ENCODE data around the gene TMEM131. TPM values are rescaled to one million over a fixed set of nuclear protein-coding genes. Genes with fewer than 3 reads are reported as not detected.
"Not testable (repeated sequence)": the region's sequence is repeated elsewhere in the genome, so short reads cannot be mapped to it uniquely, and the experiment has no call there.

TMEM131 gene
- total RNA-seq, 8 experiments from 2014 or later = 13.3 to 54.6 (median 20.2) TPM

DNA sequence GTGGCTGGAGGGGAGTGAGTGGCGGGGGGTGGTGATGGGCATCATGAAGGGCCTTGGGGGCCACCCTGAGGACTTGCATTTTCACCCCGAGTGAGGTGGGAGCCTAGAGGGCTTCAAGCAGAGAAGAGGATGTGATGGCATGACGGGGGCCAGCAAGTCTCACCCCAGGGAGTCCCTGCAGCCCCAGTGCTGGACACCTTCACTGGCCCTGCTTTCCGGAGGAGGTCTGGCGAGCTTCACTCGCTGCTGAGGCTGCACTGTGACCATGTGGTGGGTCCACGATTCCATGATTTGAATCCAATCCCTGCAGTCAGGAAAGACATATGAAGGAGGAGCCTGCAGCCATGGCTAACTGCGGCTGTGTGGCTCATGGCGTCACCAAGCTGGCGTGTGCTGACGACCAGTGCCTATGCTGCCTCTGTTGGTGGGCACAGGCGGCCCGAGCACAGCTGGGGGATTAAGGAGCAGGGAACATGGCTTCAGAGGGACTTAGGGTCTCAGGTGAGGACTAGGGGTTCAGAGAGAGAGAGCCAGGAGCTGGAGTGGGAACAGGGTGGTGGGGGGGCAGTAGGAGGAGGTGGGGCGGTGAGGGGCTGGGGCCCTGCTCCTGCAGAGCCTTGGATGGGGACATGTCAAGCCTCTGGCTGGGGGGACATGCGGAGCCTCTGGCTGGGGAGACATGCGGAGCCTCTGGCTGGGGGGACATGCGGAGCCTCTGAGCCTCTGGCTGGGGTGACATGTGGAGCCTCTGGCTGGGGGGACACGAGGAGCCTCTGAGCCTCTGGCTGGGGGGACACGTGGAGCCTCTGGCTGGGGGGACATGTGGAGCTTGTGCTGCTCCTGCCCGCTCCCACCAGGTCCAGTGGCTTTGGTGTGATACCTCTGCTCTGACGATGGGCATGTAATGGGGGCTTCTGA, 278.8 kb downstream of the TMEM131 start:
- Histone ChIP-seq H3K4me1 (replicated peaks in 1 of 2) (peaks cover 2 to 7% of the 10 kb centered on the region in 2 donors), H3K27ac (no peak overlapping the region), H3K4me3 (no peak overlapping the region)
- in situ Hi-C loops (cut with MboI; ENCODE audit: low pct_unique_long_range_greater_than_20kb in 2 of 9, low sequenced_read_pairs in 9 of 9, unreplicated experiment in 9 of 9) = no loop called here
- ATAC-seq (replicated peaks in 6 of 8) = no peak
- 0 to 100% (median 80%) methylated on average over 1 to 3 of the region's 21 CpGs; no CpG with 5 or more reads in 5 of the 10 experiments for WGBS, 10 experiments

DNA sequence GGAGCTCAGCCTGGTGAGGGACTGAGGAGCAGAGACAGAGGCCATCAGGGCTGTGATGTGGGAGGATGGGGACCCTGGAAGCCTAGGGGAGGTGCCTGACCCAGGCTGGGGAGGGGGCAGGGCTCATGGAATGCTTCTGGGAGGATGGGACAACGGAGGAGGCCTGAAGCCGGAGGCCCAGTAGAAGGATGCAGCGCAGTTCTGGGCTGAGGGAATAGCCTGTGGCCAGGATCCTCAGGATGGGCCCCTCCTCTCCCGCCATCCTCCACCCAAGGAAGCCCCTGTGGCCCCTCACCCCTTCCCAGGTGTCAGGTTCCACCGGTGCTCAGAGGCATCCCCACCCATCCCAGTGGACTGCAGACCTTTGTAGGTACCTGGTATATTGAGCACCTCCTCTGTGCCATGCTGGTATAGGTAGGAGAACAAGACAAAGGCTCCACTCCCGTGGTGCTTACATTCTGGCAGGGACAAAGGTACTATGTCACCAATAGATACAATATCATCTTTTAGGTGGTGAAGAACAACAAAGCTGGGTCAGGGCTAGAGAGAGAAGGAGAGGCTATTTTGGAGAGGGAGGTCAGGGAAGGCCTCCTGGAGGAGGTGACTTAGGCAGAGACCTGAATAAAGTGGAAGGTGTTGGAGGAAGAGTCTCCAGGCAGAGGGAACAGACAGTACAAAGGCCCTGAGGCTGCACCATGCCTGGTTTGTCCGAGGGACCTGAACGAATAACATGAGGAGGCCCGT, 279.6 kb downstream of the TMEM131 start:
- peaks cover 2 to 7% of the 10 kb centered on the region in 2 donors for H3K4me1 ChIP-seq (replicated peaks in 1 of 2)
- H3K27ac ChIP-seq = no peak overlapping the region
- no peak for ATAC-seq (replicated peaks in 6 of 8)
- H3K4me3 ChIP-seq = no peak overlapping the region
- in situ Hi-C loops (cut with MboI; ENCODE audit: low pct_unique_long_range_greater_than_20kb in 2 of 9, low sequenced_read_pairs in 9 of 9, unreplicated experiment in 9 of 9) = no loop called here
- 50 to 100% methylated on average over 1 of the region's 9 CpGs; no CpG with 5 or more reads in 8 of the 10 experiments for WGBS, 10 experiments

GRCh38 chr2:97714950-97715652, 280.6 kb downstream of the TMEM131 start:
- Histone ChIP-seq H3K4me1 (replicated peaks in 1 of 2) (no peaks in the 10 kb centered on the region), H3K27ac (no peak overlapping the region), H3K4me3 (no peak overlapping the region)
- WGBS, 10 experiments = 43 to 93% (median 84%) methylated on average over 2 to 8 of the region's 13 CpGs; no CpG with 5 or more reads in 4 of the 10 experiments
- peak in 1 of 8 experiments; percentile 40 for ATAC-seq (replicated peaks in 6 of 8)
- in situ Hi-C loops (cut with MboI; ENCODE audit: low pct_unique_long_range_greater_than_20kb in 2 of 9, low sequenced_read_pairs in 9 of 9, unreplicated experiment in 9 of 9) = no loop called here

DNA sequence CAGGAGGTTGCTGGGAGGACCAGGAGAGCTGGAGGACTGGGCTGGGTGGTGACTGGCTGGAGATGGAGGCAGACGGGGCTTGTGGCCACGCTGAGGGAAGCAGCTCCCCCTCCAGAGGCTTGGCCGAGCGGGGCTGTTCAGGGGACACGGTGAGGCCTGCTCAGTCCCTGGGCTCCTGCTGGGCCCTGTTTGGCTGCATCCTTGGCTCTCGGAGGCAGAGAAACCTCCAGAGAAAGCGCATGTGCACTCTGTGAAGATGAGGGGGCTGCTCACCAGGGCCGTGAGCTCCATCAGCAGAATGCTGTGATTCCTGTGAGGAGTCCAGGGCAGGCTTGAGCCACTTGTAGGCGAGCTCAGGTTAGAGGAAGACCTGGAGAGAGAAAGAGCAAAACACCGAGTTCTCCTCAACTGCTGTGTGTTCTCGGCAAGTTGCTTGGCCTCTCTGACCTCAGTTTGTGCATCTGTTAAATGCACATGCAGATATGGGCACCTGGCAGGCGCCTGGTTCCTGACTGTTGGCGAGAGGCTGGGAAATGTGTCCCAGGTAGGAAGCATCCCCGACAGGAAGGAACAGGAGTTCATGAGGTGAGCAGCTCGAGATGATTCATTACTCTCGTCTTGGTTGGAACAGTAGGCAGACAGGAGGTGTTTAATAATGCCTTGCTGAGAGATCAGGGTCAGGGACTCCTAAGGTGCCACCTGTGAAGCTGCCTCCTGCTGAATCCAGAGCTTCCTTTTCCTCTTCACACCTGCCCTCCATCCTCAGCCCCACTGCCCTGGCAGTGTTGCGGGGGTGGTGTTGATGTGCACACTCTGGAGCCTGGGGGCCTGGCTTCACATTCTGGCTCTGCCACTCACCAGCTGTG, 281.4 kb downstream of the TMEM131 start:
- H3K27ac ChIP-seq = no peak overlapping the region
- in situ Hi-C loops (cut with MboI; ENCODE audit: low pct_unique_long_range_greater_than_20kb in 2 of 9, low sequenced_read_pairs in 9 of 9, unreplicated experiment in 9 of 9) = no loop called here
- WGBS, 10 experiments = 56 to 100% (median 83%) methylated on average over 1 to 5 of the region's 17 CpGs; no CpG with 5 or more reads in 3 of the 10 experiments
- no peak overlapping the region for H3K4me3 ChIP-seq
- no peak for ATAC-seq (replicated peaks in 6 of 8)
- no peaks in the 10 kb centered on the region for H3K4me1 ChIP-seq (replicated peaks in 1 of 2)

DNA sequence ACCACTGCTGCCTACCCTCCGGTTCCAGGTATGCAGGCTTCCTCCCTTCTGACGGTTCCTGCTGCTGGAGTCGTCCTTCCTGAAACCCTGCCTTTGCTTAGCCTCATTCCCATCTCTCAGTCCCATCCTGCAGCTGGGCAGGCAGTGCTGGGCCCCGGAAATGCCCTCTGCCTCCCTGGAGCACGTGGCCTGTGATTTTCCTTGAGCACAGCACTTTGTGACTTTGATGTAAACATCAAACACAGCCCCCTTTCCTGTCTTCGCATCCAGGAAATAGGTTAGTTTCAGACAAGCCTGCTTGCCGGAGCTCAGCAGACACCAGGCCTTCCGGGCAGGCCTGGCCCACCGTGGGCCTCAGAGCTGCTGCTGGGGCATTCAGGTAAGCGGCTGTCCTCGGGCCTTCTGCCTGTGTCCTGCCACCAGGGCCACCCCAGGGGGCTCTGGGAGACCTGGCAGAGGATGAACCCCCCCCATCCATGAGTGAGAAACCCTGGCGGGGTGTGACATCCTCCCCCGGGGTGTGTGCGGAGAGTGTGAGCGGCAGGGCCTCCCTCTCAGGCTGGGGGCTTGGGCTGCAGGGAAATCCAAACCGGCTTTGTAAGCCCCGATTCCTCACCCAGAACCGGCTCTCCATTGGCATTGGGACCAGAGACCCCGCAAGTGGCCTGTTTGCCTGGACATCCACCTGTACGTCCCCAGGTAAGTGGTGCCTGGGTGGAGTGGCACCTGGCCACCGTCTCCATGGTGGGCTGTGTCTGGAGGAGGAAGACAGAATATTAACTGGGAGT, 282.3 kb downstream of the TMEM131 start, which contains the start of gene ZAP70:
TSS of gene ZAP70 (plus strand) at position 281 of the 788 bp plus-strand sequence. CDS start 10,461 bp downstream, outside the sequence.
- Histone ChIP-seq H3K4me1 (replicated peaks in 1 of 2) (no peaks in the 10 kb centered on the region), H3K4me3 (no peak within 1 kb of the TSS), H3K27ac (no peak within 1 kb of the TSS)
- 47 to 100% (median 67%) methylated on average over 1 to 6 of the region's 21 CpGs; no CpG with 5 or more reads in 2 of the 10 experiments for WGBS, 10 experiments
- peak in 2 of 8 experiments; percentile 11 to 21 for ATAC-seq (replicated peaks in 6 of 8)
- in situ Hi-C loops (cut with MboI; ENCODE audit: low pct_unique_long_range_greater_than_20kb in 2 of 9, low sequenced_read_pairs in 9 of 9, unreplicated experiment in 9 of 9) = no loop called here

GRCh38 chr2:97712693-97713295, 283.0 kb downstream of the TMEM131 start:
- H3K4me3 ChIP-seq = no peak overlapping the region
- in situ Hi-C loops (cut with MboI; ENCODE audit: low pct_unique_long_range_greater_than_20kb in 2 of 9, low sequenced_read_pairs in 9 of 9, unreplicated experiment in 9 of 9) = no loop called here
- 60 to 100% (median 83%) methylated on average over 1 to 3 of the region's 11 CpGs; no CpG with 5 or more reads in 5 of the 10 experiments for WGBS, 10 experiments
- no peak for ATAC-seq (replicated peaks in 6 of 8)
- no peak overlapping the region for H3K27ac ChIP-seq
- no peaks in the 10 kb centered on the region for H3K4me1 ChIP-seq (replicated peaks in 1 of 2)

- H3K4me1 ChIP-seq (replicated peaks in 1 of 2); in situ Hi-C loops (cut with MboI; ENCODE audit: low pct_unique_long_range_greater_than_20kb in 2 of 9, low sequenced_read_pairs in 9 of 9, unreplicated experiment in 9 of 9); H3K27ac ChIP-seq; H3K4me3 ChIP-seq; ATAC-seq (replicated peaks in 6 of 8): not testable (repeated sequence)
- WGBS, 10 experiments = 0 to 93% (median 88%) methylated on average over 1 to 9 of the region's 9 CpGs; no CpG with 5 or more reads in 3 of the 10 experiments
These were observed 283.6 kb downstream of the TMEM131 start for GRCh38 chr2:97712175-97712574.

DNA sequence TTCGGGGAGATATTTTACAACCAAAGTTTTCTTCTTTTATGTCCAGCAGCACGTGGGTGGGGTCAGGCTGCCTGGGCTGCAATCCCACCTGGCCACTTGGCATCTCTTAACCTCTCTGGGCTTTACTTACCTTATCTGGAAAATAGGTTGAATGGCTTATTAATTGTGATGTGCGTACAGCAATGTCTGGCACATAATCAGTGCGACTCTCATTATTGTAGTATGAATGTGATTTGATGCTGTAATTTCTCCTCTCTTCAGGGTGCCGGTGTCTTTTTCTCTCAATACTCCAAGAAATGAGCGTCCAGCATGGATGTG, 284.4 kb downstream of the TMEM131 start:
- H3K27ac ChIP-seq = no peak overlapping the region

DNA sequence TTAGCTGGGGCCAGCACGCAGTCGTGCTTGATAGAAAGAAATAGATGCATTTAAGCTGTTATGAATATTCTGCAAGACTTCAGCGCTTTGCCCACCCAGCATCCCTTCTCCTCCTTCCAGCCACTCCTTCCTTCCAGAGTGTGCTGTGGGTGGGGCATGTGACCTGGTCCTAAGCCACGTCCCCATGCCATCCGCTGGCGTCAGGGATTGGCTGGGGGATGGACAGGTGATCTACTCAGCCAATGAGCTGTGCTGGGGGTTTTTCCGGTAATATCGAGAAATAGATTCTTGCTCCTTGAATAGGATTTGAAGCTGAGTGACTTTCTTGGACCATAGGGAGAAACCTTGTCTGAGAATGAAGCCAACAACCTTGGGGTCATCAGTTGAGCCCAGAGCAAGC, 287.1 kb downstream of the TMEM131 start:
- ATAC-seq (replicated peaks in 6 of 8) = peak in 1 of 8 experiments; percentile 24
- Histone ChIP-seq H3K27ac (no peak overlapping the region), H3K4me3 (no peak overlapping the region), H3K4me1 (replicated peaks in 1 of 2) (no peaks in the 10 kb centered on the region)
- 20 to 100% (median 80%) methylated on average over 2 to 7 of the region's 8 CpGs; no CpG with 5 or more reads in 3 of the 10 experiments for WGBS, 10 experiments
- in situ Hi-C loops (cut with MboI; ENCODE audit: low pct_unique_long_range_greater_than_20kb in 2 of 9, low sequenced_read_pairs in 9 of 9, unreplicated experiment in 9 of 9) = no loop called here

More for the DNA sequence above, 284.4 kb downstream of the TMEM131 start:
- ATAC-seq (replicated peaks in 6 of 8) = no peak
- Histone ChIP-seq H3K4me3 (no peak overlapping the region), H3K4me1 (replicated peaks in 1 of 2) (no peaks in the 10 kb centered on the region)
- 39 to 100% (median 92%) methylated on average over 2 to 6 of the region's 6 CpGs; no CpG with 5 or more reads in 3 of the 10 experiments for WGBS, 10 experiments
- in situ Hi-C loops (cut with MboI; ENCODE audit: low pct_unique_long_range_greater_than_20kb in 2 of 9, low sequenced_read_pairs in 9 of 9, unreplicated experiment in 9 of 9) = no loop called here

DNA sequence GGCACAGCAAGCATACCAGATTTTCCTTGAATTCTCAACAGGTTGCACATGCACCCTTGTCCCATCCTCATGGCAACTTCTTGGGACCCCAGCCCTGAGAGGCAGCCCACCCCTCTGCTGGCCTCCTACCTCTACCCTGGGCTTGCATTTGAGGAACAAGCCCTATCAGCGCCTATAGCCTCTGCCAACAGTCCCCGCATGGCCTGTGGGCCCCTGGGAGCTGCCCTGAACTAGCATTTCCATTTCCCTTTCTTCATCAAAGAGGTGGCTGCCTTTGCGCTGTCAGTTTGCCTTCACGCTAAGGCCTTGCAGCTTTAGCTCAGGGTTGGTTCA, 287.7 kb downstream of the TMEM131 start:
- no peak for ATAC-seq (replicated peaks in 6 of 8)
- H3K27ac ChIP-seq = no peak overlapping the region
- H3K4me1 ChIP-seq (replicated peaks in 1 of 2) = no peaks in the 10 kb centered on the region
- in situ Hi-C loops (cut with MboI; ENCODE audit: low pct_unique_long_range_greater_than_20kb in 2 of 9, low sequenced_read_pairs in 9 of 9, unreplicated experiment in 9 of 9) = no loop called here
- WGBS, 10 experiments = 60 to 100% (median 100%) methylated on average over 1 of the region's 4 CpGs; no CpG with 5 or more reads in 7 of the 10 experiments
- no peak overlapping the region for H3K4me3 ChIP-seq

GRCh38 chr2:97707362-97708047, 288.2 kb downstream of the TMEM131 start:
- WGBS, 10 experiments = 80 to 100% (median 100%) methylated on average over 1 to 3 of the region's 11 CpGs; no CpG with 5 or more reads in 5 of the 10 experiments
- no peak overlapping the region for H3K4me3 ChIP-seq
- H3K27ac ChIP-seq = no peak overlapping the region
- ATAC-seq (replicated peaks in 6 of 8) = no peak
- H3K4me1 ChIP-seq (replicated peaks in 1 of 2) = no peaks in the 10 kb centered on the region
- in situ Hi-C loops (cut with MboI; ENCODE audit: low pct_unique_long_range_greater_than_20kb in 2 of 9, low sequenced_read_pairs in 9 of 9, unreplicated experiment in 9 of 9) = no loop called here
